ENCODE measurements around the gene ACAA2. TPM values are rescaled to one million over a fixed set of nuclear protein-coding genes. Genes with fewer than 3 reads are reported as not detected.
A peak's percentile ranks its signal among the peaks of the same experiment; 100 is the strongest.

ACAA2 gene
- total and polyA plus RNA-seq, 2 experiments from 2014 or later, result 174 to 189 TPM

DNA sequence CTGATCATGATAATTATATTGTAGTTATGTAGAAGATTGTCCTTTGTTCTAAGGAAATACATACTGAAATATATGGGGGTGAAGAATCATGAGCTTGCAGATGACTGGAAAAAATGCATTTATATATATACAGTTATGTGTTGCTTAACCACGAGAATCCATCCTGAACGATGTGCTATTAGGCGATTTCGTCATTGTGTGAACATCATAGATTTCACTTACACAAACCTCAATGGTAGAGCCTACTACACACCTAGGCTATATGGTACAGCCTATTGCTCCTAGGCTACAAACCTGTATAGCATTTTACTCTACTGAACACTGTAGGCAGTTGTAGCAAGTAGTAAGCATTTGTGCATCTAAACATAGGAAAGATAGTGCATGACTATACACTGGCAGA lies 2.6 kb upstream of the ACAA2 start:
- H3K27ac ChIP-seq, result no peak overlapping the region
- TF ChIP-seq EZH2phosphoT487 (IDR thresholded peaks at IDR 0.05; ENCODE audit: low read depth, severe bottlenecking, unreplicated experiment) (no peak), EZH2 (IDR thresholded peaks at IDR 0.05; ENCODE audit: borderline replicate concordance) (no peak)
- TF ChIP-seq, protein P1, sequence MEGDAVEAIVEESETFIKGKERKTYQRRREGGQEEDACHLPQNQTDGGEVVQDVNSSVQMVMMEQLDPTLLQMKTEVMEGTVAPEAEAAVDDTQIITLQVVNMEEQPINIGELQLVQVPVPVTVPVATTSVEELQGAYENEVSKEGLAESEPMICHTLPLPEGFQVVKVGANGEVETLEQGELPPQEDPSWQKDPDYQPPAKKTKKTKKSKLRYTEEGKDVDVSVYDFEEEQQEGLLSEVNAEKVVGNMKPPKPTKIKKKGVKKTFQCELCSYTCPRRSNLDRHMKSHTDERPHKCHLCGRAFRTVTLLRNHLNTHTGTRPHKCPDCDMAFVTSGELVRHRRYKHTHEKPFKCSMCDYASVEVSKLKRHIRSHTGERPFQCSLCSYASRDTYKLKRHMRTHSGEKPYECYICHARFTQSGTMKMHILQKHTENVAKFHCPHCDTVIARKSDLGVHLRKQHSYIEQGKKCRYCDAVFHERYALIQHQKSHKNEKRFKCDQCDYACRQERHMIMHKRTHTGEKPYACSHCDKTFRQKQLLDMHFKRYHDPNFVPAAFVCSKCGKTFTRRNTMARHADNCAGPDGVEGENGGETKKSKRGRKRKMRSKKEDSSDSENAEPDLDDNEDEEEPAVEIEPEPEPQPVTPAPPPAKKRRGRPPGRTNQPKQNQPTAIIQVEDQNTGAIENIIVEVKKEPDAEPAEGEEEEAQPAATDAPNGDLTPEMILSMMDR (IDR thresholded peaks at IDR 0.05; ENCODE audit: poor library complexity), result no peak

DNA sequence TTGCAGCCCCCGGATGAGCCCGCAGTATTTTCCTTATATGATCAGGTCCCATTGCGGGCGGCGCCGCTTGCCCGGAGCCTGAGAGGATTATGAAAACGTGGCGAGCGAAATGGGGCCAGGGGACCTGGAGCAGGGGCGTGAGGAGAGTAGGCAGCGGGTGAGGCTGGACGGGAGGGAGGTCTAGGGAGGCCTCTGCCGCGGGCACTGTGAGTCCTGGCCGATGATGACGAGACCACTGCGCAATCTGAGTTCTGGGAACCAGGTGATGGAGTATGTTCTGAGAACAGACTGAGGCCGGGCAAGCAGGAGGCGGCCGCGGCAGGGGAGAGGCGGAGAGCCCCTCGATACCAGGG lies 790 bp upstream of the ACAA2 start:
- Histone ChIP-seq H3K4me1 (ENCODE audit: insufficient read depth) (peaks cover 17% of the 10 kb centered on the region), H3K36me3 (replicated peaks; ENCODE audit: insufficient read depth, low read depth) (no peaks in the 10 kb centered on the region), H3K9me2 (replicated peaks; ENCODE audit: insufficient read depth) (no peaks in the 10 kb centered on the region), H3K27ac (peak overlapping the region; percentile 99), H3K9me3 (ENCODE audit: low read depth) (no peaks in the 10 kb centered on the region), H3K4me2 (peak overlapping the region; percentile 88), H3K27me3 (no peaks in the 10 kb centered on the region), H3K79me2 (peaks cover 56% of the 10 kb centered on the region), H3K4me3 (peak overlapping the region; percentile 79), H2AFZ (peak overlapping the region; percentile 81), H4K20me1 (ENCODE audit: insufficient read depth, poor library complexity, severe bottlenecking) (no peaks in the 10 kb centered on the region)
- TF ChIP-seq EZH2phosphoT487 (IDR thresholded peaks at IDR 0.05; ENCODE audit: low read depth, severe bottlenecking, unreplicated experiment) (no peak), EZH2 (IDR thresholded peaks at IDR 0.05; ENCODE audit: borderline replicate concordance) (no peak)
- TF ChIP-seq, protein P1 (IDR thresholded peaks at IDR 0.05; ENCODE audit: poor library complexity), result no peak
- under 1% methylated on average over 22 of the region's 24 CpGs for WGBS (ENCODE audit: low lambda C conversion rate, missing lambda C conversion rate)
- DNase-seq (ENCODE audit: low spot score), result peak; percentile 81

More for the DNA sequence above, 2.6 kb upstream of the ACAA2 start:
- Histone ChIP-seq H4K20me1 (ENCODE audit: insufficient read depth, poor library complexity, severe bottlenecking) (no peaks in the 10 kb centered on the region), H3K27me3 (no peaks in the 10 kb centered on the region), H3K9me2 (replicated peaks; ENCODE audit: insufficient read depth) (no peaks in the 10 kb centered on the region), H3K4me1 (ENCODE audit: insufficient read depth) (peaks cover 17% of the 10 kb centered on the region), H3K4me3 (no peak overlapping the region), H3K9me3 (ENCODE audit: low read depth) (no peaks in the 10 kb centered on the region), H3K4me2 (no peak overlapping the region), H2AFZ (no peak overlapping the region), H3K79me2 (peaks cover 38% of the 10 kb centered on the region), H3K36me3 (replicated peaks; ENCODE audit: insufficient read depth, low read depth) (no peaks in the 10 kb centered on the region)
- 92% methylated on average over 4 of the region's 4 CpGs for WGBS (ENCODE audit: low lambda C conversion rate, missing lambda C conversion rate)
- DNase-seq (ENCODE audit: low spot score), result no peak

GRCh38 chr18:49813069-49813318 lies 339 bp downstream of the ACAA2 start:
- H3K4me1 ChIP-seq (ENCODE audit: insufficient read depth), result peaks cover 17% of the 10 kb centered on the region
- no peaks in the 10 kb centered on the region for H3K9me2 ChIP-seq (replicated peaks; ENCODE audit: insufficient read depth)
- peak; percentile 60 for DNase-seq (ENCODE audit: low spot score)
- peak overlapping the region; percentile 52 for H3K4me3 ChIP-seq
- H3K4me2 ChIP-seq, result peak overlapping the region; percentile 88
- H4K20me1 ChIP-seq (ENCODE audit: insufficient read depth, poor library complexity, severe bottlenecking), result no peaks in the 10 kb centered on the region
- no peak for TF ChIP-seq EZH2 (IDR thresholded peaks at IDR 0.05; ENCODE audit: borderline replicate concordance)
- TF ChIP-seq, protein P1 (IDR thresholded peaks at IDR 0.05; ENCODE audit: poor library complexity), result no peak
- TF ChIP-seq EZH2phosphoT487 (IDR thresholded peaks at IDR 0.05; ENCODE audit: low read depth, severe bottlenecking, unreplicated experiment), result no peak
- peaks cover 68% of the 10 kb centered on the region for H3K79me2 ChIP-seq
- H3K27me3 ChIP-seq, result no peaks in the 10 kb centered on the region
- H3K9me3 ChIP-seq (ENCODE audit: low read depth), result no peaks in the 10 kb centered on the region
- peak overlapping the region; percentile 99 for H3K27ac ChIP-seq
- peak overlapping the region; percentile 78 for H2AFZ ChIP-seq
- 2% methylated on average over 17 of the region's 17 CpGs for WGBS (ENCODE audit: low lambda C conversion rate, missing lambda C conversion rate)
- no peaks in the 10 kb centered on the region for H3K36me3 ChIP-seq (replicated peaks; ENCODE audit: insufficient read depth, low read depth)
